H1 (cell line): Measurements from ENCODE around the gene CHD6. TPM values are rescaled to one million over a fixed set of nuclear protein-coding genes. Genes with fewer than 3 reads are reported as not detected.

ENCODE experiments used
- BACH1 ChIP-seq: IDR thresholded peaks from 2 replicates; pipeline ENCODE4 v1.6.1; 2012; ENCODE audit warnings: low read length, improper control_type of control experiment
- JUN ChIP-seq: IDR thresholded peaks from 2 replicates; pipeline ENCODE4 v1.6.1; 2011; ENCODE audit warnings: low read depth, mild to moderate bottlenecking, improper control_type of control experiment, low read length
- NRF1 ChIP-seq: IDR thresholded peaks from 2 replicates; pipeline ENCODE4 v1.6.1; 2011; ENCODE audit warnings: mild to moderate bottlenecking, low read depth, low read length, improper control_type of control experiment
- RAD21 ChIP-seq, 2 experiments: IDR thresholded peaks in 1 of 2; conservative IDR thresholded peaks in 1 of 2; 2 replicates each; pipeline ENCODE4 v1.6.1; 2011; ENCODE audit warnings: low read depth in 2 of 2, low read length in 2 of 2, improper control_type of control experiment in 1 of 2, inconsistent platforms in 1 of 2, mild to moderate bottlenecking in 1 of 2, moderate library complexity in 1 of 2
- SIN3A ChIP-seq, 2 experiments: IDR thresholded peaks in 1 of 2; conservative IDR thresholded peaks in 1 of 2; 2 replicates each; pipeline ENCODE4 v1.6.1; 2011 to 2012; ENCODE audit warnings: low read length in 2 of 2, improper control_type of control experiment in 1 of 2, low read depth in 1 of 2, mild to moderate bottlenecking in 1 of 2
- SP2 ChIP-seq: IDR thresholded peaks from 2 replicates; pipeline ENCODE4 v1.6.1; 2012; ENCODE audit warnings: mild to moderate bottlenecking, low read length, inconsistent platforms
- SUZ12 ChIP-seq: fragments of 200-600 bp; sonication (generic); IDR thresholded peaks from 2 replicates; pipeline ENCODE4 v1.6.1; 2012; ENCODE audit warnings: mild to moderate bottlenecking, inconsistent platforms, low read length, moderate library complexity, mixed read lengths
- polyA plus RNA-seq, 7 experiments: library from polyadenylated mRNA; depleted of rRNA in 3 of 7; stranded (reverse) in 5 of 7; unstranded in 2 of 7; fragments of >200 nt in 5 of 7; fragments of 200-250 nt in 2 of 7; gene quantifications; 1 replicate in 5 of 7; 2 replicates in 1 of 7; 4 replicates in 1 of 7; pipeline versions ENCODE4 v1.2.1 to v1.2.3, GENCODE V29; 2011 to 2013; ENCODE audit warnings: missing spikeins in 2 of 7, mixed read lengths in 2 of 7
- total RNA-seq: library from RNA; stranded (reverse); fragmentation: NEBNext Ultra II Directional; extraction: Animal tissue kit (Norgen Biotek cat#: 25700); gene quantifications from 2 replicates; pipeline ENCODE4 v1.2.1, GENCODE V29; 2021

The CHD6 gene
- total and polyA plus RNA-seq, 2 of the 8 experiments (the other 6 are each of a cell fraction or from before 2014, with no cell fraction given) = 11.1 to 62.9 TPM

DNA sequence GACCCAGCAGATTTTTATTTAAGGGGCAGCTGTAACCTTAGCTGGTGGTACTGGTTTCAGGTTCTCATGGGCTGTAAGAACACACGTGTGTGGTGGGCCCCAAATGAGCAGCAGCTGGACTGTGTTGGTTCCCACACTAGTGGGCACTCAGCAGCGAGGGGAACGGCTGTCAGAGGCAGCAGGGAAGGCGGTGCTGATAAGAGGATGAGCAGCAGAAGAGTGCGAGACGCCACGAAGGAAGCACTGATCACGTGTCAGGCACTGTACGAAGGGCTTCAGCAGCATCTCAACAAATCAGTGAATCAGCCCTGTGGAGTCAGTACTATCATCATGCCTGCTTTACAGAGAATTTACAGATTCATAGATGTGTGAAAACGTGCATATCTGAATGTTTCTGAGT is 210.6 kb downstream of the CHD6 start (continued):
- TF ChIP-seq SP2 (no peak), NRF1 (no peak), SUZ12 (no peak), RAD21 (IDR thresholded peaks at IDR 0.05 in 1 of 2, conservative IDR thresholded peaks at IDR 0.05 in 1 of 2; ENCODE audit: low read depth in 2 of 2, low read length in 2 of 2) (no peak), JUN (no peak), SIN3A (conservative IDR thresholded peaks at IDR 0.05 in 1 of 2, IDR thresholded peaks at IDR 0.05 in 1 of 2; ENCODE audit: low read depth in 1 of 2, low read length in 2 of 2) (no peak), BACH1 (no peak)
